GM19468 (cell line): ENCODE data around the gene MTX1.
"Not testable (repeated sequence)": the region's sequence is repeated elsewhere in the genome, so short reads cannot be mapped to it uniquely, and the experiment has no call there.

Experiments used
- ATAC-seq: cut with Tn5 transposase; IDR thresholded peaks from one replicate; pipeline ENCODE4 v1.9.1; 2021; ENCODE audit warnings: mild to moderate bottlenecking, moderate library complexity, moderate number of reproducible peaks; ENCODE audit not compliant: unreplicated experiment; ENCODE audit errors: extremely low read depth

MTX1 gene

DNA sequence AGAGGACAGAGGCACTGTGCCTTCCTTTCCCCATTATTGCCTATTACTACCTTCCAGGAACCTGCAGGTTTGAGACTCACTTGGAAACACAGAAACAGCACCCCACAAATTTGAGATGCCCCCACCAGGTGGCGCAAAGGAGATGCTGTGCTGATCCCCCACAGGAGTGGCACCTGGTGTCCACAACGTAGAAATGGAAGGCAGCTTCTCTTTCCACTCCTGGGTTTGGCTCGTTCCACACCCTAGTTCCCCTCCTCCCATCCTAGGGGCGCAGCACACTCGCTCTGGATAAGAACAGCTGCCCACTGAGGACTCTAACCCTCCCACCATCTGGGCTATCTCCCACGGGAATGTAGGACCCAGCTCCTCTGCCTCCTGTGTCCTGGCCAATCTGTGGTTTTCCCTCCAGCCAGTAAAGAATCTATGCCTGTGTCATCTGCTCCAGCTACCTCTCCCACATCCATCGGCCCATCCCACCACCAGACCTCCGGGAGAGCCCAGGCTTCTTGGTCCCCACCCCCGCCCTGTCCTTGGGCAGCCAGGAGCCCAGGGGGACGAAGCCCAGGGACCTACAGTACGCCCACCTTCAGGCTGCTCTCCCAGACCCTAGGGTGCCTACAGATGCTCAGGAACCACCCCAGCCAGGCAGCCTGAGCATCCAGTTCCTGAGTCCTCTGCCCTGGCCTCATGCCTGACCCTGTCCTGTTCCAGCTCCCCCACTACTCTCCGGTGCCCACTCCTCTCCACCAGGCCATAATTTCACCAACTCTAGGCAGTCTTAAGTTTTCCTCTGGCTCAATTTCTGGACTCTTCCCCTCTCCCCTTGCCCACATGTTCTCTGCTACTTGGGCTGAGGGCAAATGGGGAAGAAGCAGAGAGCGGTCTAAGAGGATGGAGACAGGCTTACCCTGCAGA, 1.3 kb upstream of the MTX1 start:
- ATAC-seq: no peak

GRCh38 chr1:155207806-155208540, 522 bp upstream of the MTX1 start, which contains the start of gene THBS3:
Gene THBS3 (minus strand): TSS chr1:155207897. CDS start chr1:155207876, 21 bp downstream.
- no peak for ATAC-seq

GRCh38 chr1:155209312-155209721, 822 bp downstream of the MTX1 start:
- ATAC-seq: no peak

DNA sequence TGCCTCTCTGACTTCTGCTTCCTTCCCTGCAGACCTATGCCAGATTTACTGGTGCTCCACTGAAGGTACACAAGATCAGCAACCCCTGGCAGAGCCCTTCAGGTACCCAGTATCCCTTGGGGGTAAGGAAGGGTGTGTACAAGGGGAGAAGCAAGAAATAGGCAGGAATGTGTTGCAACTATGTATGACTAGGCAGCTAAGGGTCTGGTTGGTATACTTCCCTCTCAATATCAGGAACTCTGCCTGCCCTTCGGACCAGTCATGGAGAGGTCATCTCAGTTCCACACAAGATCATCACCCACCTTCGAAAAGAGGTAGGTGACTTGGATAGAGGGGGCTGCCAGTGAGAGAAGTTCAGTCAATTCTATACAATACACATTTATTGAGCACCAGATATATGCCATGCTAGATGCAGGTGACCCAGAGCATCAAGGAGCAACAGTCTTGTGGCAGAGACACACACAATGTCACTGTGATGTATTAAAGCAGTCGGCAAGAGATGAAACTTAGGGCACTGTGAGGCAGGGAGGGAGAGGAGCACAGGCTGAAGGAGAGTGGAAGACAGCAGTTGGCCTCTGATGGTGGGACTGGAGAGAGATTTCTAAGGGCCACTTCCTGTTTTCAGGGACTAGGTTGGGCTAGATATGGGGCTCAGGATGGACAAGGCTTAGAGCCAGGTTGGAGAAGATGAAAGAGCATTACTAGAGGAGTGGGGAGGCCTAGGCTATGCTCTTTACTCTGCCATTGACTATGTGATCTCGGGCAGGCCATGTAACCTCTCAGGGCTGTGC, 2.0 kb downstream of the MTX1 start:
- no peak for ATAC-seq

GRCh38 chr1:155211381-155212050, 3.0 kb downstream of the MTX1 start:
- not testable (repeated sequence) for ATAC-seq

DNA sequence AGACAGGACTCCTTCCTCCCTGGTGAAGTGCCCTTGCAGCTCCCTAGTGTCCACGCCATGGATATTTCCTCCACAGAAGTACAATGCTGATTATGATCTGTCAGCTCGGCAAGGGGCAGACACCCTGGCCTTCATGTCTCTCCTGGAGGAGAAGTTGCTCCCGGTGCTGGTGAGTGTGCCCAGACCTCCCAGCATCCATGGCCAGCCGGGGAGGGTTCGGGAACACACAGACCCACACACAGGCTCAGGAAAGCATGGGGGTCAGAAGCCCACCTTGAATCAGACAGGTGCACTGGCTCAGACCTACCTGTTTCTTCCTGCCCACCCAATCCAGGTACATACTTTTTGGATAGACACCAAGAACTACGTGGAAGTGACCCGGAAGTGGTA, 3.6 kb downstream of the MTX1 start:
- ATAC-seq: not testable (repeated sequence)

DNA sequence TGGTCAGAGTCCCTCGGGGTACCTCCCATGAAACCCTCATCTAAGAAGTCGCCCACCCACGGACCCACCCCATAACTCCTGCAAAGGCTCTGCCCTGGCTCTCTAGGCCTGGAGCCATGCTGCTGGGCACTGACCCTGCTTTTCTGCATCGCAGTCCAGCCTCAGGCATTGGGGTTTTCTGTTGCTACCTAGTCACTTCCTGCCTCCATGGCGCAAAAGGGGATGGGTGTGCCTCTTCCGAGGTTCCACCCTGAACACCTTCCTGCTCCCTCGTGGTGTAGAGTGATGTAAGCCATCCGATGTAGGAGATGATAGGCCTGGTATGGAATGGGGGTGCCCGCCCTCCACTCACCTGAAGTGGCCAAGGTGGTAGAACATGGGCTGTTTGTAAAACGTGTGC, 6.2 kb downstream of the MTX1 start:
- not testable (repeated sequence) for ATAC-seq

GRCh38 chr1:155218854-155219591, 10.5 kb downstream of the MTX1 start:
- ATAC-seq: no peak

- ATAC-seq: no peak
These were observed 11.1 kb downstream of the MTX1 start for GRCh38 chr1:155219592-155220031.

- not testable (repeated sequence) for ATAC-seq
These were observed 11.9 kb downstream of the MTX1 start for GRCh38 chr1:155220211-155220965.

DNA sequence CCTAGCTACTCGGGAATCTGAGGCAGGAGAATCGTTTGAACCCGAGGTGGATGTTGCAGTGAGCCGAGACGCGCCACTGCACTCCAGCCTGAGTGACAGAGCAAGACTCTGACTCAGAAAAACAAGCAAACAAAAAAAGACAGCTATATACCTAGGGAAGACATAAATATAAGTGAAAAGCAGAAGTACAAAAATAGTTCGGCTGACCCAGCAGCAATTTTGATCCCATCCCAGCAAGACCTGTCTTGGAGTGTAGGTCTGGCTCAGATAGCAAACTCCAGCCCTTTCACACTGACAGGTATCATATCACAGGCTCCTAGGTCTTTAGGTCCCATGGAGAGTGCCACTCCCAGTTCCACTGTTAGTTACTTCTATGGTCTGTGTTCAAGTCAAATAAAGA, 14.6 kb downstream of the MTX1 start:
- ATAC-seq: no peak

DNA sequence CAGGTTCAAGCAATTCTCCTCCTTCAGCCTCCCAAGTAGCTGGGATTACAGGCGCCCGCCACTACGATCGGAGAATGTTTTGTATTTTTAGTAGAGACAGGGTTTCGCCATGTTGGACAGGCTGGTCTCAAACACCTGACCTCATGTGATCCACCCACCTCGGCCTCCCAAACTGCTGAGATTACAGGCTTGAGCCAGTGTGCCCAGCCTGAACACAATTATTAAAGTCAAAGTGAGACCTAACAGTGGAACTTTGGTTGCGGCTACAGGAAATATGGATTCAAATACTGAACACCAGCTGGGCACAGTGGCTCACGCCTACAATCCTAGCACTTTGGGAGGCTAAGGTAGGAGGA, 16.9 kb downstream of the MTX1 start:
- not testable (repeated sequence) for ATAC-seq

- no peak for ATAC-seq
These were observed 17.9 kb downstream of the MTX1 start for GRCh38 chr1:155226188-155226909.

DNA sequence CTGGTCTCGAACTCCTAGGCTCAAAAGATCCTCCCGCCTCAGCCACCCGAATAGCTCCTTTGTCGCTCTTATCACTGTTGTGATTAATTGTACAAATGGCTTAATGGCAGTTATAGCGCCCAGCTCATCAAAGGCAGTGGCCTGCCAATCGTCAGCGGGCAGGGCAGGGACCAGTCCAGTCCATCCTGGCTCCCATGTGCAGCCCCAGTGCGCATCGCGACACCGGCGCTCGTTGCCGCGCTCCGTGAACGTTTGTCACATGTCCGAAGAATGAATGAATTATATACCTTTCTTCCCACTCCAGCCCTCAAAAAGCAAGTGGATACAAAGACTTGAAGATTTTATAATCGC, 18.4 kb downstream of the MTX1 start:
- no peak for ATAC-seq

DNA sequence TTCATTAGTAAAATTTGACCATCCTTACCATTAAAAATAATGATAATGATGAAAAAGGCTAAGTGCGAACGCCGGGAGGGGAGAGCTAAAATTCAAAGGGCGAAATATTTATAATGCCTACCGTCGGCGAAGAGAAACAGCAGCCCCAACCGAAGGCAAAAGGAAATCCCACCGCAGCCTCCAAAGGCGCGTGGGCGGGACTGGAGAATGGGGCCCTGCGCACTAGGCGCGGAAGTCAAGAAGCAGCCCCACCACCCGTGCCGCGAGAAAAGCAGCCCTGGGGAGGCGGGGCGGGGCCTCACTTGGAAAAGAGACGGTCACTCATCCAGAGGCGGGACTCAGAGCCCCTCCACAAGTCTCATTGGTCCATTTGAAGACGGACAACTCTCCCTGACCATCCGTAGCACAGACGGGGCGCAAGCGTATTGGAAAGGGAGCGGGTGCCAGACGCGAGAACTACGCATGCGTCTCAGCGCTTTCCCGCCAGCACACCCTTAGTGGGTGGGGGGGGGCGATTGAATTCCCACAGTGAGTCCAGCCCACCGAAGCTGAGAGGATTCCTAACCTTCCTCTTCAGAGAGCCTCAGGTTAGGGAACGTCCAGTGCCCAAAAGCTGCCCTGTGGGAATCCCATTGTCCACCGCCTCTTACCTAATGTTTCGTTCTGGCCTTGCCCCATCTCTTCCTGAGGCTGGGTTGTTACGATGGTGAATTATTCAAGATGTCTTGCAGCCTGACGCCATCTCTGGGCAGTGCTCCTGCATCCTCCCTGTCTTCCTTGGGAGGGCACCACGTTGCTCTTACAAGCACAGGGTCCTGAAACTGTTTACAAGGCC, 19.0 kb downstream of the MTX1 start:
- peak; percentile 89 for ATAC-seq

- no peak for ATAC-seq
These were observed 19.6 kb downstream of the MTX1 start for GRCh38 chr1:155228096-155228427.

DNA sequence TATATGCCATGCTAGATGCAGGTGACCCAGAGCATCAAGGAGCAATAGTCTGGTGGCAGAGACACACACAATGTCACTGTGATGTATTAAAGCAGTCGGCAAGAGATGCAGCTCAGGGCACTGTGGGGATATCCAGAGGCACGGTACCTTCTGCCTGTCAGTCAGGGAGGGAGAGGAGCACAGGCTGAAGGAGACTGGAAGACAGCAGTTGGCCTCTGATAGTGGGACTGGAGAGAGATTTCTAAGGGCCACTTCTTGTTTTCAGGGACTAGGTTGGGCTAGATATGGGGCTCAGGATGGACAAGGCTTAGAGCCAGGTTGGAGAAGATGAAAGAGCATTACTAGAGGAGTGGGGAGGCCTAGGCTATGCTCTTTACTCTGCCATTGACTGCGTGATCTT, 22.8 kb downstream of the MTX1 start:
- ATAC-seq: not testable (repeated sequence)
